CD4-positive, alpha-beta T cell treated with Interleukin-2 at 100 ng/mL for 4 hours (primary cell): ENCODE measurements around the gene SPECC1.
A peak's percentile ranks its signal among the peaks of the same experiment; 100 is the strongest.
"Not testable (repeated sequence)": the region's sequence is repeated elsewhere in the genome, so short reads cannot be mapped to it uniquely, and the experiment has no call there.

Experiments used
- DNase-seq: peaks from one replicate; pipeline ENCODE4 v3.0.0-alpha.2; 2020; ENCODE audit warnings: low spot score

Gene SPECC1

DNA sequence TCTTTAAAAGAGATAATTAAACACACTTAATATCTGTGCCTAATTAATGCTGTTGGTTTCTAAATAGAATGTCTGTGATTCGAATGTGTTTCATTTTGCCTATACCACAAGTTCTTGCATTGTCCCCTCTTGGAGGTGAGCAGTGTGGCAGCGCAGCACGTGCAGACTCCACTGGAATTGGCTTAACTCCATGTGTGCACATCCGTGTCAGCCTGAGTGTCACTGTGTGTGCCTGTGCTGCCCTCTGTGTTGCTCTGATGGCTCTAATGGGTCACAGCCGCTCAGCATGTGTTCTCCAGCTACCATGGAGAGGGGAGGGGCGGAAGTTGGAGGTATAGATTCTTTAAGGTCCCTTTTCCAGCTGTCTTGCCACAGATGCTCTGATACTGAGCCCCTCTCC, 226.6 kb downstream of the SPECC1 start:
- DNase-seq = no peak

DNA sequence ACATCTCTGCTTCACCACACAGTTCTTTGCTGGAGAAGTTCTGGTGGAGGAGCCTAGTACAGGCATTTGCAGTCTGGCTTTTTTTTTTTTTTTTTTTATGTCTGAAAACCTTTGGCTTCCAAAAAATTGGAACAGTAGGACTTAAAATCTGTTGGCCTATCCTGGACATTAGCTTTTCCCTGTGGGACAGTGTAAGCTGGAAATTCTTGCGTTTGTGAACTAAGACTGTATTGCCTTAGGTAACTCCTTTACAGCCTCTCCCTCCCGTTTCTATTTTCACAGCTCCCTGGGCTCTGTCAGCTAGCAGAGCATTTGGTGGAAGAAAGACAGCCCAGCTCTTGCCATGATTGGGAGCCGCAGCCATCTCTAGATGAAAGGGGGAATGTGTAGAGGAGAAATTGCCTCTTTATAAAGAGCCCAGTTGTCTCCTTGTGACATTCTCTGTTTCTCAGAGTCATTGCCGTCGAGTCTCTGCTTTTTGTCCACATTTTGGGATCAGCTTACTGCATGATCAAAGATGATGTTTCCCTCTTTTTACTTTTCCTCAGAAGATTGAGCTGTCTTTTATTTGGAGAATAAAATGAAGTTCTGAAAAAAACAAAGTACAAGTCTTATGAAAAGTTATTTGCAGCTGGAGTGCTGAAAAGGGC, 227.5 kb downstream of the SPECC1 start:
- DNase-seq = no peak

DNA sequence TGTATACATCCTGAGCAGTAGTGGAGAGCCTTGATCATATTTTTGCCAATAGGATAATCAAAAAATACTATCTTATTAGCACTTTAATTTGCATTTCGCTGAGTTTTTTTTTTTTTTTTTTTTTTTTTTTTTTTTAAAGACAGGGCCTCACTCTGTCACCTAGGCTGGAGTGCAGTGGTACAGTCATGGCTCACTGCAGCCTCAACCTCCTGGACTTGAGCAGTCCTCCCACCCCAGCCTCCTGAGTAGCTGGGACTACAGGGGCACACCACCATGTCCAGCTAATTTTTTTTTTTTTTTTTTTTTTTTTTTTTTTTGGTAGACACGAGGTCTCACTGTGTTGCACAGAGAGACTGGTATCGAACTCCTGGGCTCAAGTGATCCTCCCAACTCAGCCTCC, 230.6 kb downstream of the SPECC1 start:
- DNase-seq = not testable (repeated sequence)

- no peak for DNase-seq
Measured at GRCh38 chr17:20241855-20242254, 232.7 kb downstream of the SPECC1 start.

GRCh38 chr17:20242271-20242670, 233.1 kb downstream of the SPECC1 start:
- DNase-seq = no peak

DNA sequence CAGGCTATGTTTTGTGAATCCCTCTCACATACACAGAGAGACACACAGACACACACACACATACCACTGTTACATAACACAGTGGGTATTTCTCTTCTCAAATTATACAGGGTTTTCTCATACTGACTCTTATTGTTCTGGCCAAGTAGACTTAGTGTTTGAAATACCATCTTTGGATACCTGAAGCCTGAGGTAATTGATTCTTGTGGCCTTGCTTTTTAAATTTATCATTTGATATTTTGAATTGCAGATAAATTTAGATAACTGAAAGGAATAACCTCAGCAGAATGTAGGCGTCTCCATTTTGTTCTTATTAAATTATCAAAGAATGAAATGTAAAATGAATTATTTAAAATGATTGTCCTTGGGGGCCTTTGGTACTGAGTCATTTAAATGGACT, 234.4 kb downstream of the SPECC1 start:
- DNase-seq = no peak

DNA sequence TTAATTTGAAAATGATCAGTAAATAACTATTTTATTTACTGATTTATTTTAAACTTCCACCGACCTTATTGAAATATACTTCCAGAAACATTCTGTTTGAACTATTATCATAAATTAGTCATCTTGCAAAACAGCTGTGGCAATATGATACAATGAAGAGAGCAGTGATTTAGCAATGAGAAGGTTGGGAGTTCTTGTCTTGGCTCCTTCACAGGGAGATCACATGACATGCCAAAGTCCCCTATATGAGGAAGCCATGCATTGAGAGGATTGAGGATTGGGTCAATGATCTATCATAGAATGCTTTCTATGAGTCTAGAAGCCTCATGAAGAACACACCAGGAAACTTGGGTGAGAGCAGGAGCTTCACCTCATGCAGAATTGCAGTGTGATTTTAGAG, 235.5 kb downstream of the SPECC1 start:
- DNase-seq = no peak

- no peak for DNase-seq
Measured at GRCh38 chr17:20246692-20247091, 237.5 kb downstream of the SPECC1 start.

- DNase-seq = no peak
Measured at GRCh38 chr17:20253323-20253722, 244.2 kb downstream of the SPECC1 start.

GRCh38 chr17:20254541-20254940, 245.4 kb downstream of the SPECC1 start:
- DNase-seq = no peak

GRCh38 chr17:20256144-20256543, 247.0 kb downstream of the SPECC1 start:
- DNase-seq = no peak

- DNase-seq = no peak
Measured at GRCh38 chr17:20257008-20257407, 247.8 kb downstream of the SPECC1 start.

GRCh38 chr17:20257798-20258197, 248.6 kb downstream of the SPECC1 start:
- DNase-seq = no peak

GRCh38 chr17:20259668-20260067, 250.5 kb downstream of the SPECC1 start:
- no peak for DNase-seq

GRCh38 chr17:20260268-20260667, 251.1 kb downstream of the SPECC1 start:
- DNase-seq = no peak

DNA sequence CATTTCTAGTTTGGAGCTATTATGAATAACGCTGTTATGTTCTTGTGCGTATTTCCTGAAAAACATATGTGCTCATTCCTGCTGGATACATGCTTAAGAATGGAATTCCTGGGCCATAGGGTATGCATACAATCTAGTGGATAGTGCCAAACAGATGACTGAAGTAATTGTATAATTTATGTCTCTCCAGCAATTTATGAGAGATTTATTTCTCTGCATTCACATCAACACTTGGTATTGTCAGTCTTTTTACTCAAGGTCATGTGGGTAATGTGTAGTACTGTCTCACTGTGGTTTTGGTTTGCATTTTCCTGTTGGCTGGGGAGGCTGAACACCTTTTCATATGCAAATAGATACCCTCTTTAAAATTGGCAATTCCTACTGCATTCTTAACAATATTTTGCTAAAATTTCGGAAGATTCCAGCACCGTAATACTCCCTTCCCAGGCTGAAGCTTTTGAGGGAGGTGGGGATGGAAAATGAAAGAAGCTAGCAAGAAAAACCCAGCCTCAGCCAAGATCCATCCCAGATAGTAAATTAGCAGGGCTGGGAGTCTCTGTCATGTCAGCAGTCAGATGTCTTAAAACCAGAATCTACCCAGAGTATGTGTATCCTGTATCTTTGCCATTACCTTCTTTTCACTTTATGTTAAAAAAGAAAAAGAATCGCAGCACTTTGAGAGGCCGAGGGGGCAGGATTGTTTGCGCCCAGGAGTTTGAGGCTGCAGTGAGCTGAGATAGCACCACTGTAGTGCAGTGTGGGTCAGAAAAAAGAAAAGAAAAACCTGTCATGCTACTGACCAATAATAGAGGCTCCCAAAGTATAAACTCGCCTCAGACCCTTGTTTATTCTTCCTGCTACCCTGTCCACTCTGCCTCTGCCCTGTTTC, 253.3 kb downstream of the SPECC1 start:
- DNase-seq = no peak

DNA sequence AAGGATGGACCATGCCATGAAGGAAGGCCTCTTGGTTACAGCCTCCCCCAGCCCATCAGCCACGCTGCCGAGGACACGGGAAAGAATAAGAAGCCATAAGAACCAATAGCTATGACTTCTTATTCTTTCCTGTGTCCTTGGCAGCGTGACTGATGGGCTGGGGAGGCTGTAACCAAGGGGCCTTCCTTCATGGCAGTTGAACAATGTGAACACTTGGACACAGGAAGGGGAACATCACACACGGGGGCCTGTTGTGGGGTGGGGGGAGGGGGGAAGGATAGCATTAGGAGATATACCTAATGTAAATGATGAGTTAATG, 253.9 kb downstream of the SPECC1 start:
- DNase-seq = not testable (repeated sequence)

DNA sequence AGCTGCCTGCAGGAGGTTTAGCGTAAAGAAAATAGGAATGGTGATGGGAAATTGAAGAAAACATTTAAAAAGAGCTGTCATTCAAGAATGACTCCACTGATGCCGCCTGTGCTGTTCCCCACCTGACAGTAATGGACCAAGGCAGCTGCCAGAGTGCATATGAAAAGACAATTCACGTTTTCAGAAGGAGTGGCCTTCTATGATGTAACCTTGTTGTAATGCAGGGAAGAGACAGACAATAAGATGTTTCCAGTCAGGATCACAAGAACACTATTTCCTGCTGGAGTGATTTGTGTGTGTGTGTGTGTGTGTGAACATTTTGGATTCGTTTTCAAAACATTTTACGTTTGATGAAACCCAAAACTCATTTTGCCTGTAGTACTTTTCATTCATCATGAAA, 254.4 kb downstream of the SPECC1 start:
- no peak for DNase-seq

- no peak for DNase-seq
Measured at GRCh38 chr17:20264996-20265395, 255.8 kb downstream of the SPECC1 start.

DNA sequence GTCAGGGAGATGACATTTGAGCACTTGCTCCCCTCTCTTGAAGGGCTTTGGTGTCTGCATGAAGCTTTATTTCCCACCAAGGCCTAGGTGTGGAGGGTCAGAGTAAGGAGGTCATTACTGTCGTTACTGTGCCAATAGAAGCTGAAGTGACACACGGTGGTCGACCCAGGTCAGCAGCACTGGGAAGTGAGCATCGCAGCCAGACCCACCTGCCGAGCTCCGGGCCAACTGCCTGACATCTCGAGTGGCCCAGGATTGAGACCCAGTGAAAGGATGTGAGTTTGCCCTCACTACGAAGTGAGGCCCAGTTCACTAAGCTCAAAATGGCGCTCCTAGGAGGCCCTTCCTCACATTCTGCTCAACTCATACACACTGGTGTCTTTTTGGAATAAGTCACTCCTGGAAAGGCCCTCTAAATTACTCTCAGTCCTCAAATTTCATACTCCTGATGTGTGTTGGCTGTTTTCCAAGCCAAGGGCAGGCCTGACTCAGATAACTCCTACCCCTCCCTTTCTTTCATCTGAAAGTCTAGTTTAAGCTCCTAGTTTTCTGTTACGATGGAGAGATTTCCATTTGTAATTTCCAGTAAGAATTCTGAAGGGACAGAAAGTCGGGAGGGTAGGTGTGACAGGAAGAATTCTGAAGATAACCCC, 257.8 kb downstream of the SPECC1 start:
- no peak for DNase-seq

- DNase-seq = peak; percentile 37
Measured at GRCh38 chr17:20267459-20267842, 258.3 kb downstream of the SPECC1 start.

DNA sequence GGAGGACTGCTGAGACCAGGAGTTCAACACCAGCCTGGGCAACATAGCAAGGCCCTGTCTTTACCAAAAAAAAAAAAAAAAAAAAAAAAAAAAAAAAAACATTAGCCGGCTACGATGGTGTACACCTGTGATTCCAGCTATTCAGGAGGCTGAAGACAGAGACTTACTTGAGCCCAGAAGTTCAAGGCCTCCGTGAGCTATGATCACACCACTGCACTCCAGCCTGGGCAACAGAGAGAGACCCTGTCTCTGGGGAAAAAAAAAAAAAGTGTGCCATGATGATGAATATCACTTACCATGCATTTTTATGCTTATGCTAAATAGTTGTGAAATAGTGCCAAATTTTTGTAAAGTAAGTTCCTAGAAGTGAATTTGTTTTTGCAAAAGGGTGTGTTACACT, 261.2 kb downstream of the SPECC1 start:
- DNase-seq = no peak

DNA sequence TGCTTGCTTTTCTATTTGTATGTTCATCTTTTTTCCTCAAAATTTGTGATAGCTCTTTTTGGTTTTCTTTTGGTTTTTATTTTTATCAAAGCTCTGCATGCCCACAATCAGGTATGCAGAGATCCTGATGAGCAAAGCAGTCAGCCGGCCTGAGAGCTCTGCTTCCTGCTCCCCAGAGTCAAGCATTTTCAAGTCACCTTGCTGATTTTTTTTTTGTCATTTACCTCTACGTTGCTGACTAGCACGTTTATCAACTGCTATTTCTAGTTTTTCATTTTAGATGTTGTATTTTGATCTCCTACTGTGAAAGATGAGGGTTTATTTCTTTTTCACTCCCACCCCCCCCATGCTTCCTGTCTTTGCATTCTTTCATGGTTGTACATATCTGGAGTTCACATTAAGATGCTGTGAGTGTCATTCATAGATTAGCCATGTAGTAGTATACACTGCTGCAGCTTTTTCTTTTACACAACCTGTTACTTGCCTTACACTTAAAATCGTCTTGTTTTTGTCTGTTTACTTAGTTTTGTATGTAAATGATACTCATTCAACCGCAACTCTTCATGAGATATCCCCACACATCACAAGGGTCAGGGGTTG, 262.0 kb downstream of the SPECC1 start:
- no peak for DNase-seq
